Fibroblast of mammary gland (primary cell): Measurements from ENCODE around the gene FAM222B.

Experiments used
- DNase-seq: peaks from one replicate; pipeline ENCODE4 v3.0.0-alpha.2; 2010; ENCODE audit warnings: low read depth
- H3K4me3 ChIP-seq: 2 replicates; pipeline ENCODE4 v1.5.1; 2011; ENCODE audit warnings: low read depth, mild to moderate bottlenecking, low read length, moderate library complexity; ENCODE audit not compliant: control insufficient read depth
- CTCF ChIP-seq: conservative IDR thresholded peaks from 2 replicates; pipeline ENCODE4 v1.5.1; 2011; ENCODE audit warnings: low read depth, low read length, inconsistent platforms; ENCODE audit not compliant: control insufficient read depth, insufficient read depth

The FAM222B gene

DNA sequence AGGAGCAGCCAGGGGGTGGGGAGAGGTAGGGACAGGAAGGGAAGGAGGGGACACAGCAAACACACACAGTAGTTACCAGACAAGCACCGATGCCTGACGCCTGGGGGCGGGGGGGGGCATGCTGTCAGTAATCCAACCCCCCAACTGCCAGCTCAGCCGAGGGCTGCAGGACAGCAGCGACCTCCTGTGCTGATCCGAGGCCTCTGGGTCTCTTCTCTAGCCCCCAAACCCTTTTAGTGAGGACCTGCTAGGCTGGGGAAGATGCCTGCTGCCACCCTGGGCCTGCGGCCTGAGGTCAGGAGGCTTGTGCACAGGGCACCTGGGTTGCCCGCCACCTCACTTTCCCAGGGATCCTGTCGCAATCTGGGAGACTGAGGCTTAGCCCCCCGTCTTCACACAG is 43.4 kb upstream of the FAM222B start:
- no peak for TF ChIP-seq CTCF

GRCh38 chr17:28885363-28885762 is 42.8 kb upstream of the FAM222B start:
- DNase-seq = no peak
- no peak overlapping the region for H3K4me3 ChIP-seq
- TF ChIP-seq CTCF = no peak

More for the DNA sequence above, 43.4 kb upstream of the FAM222B start:
- no peak for DNase-seq
- H3K4me3 ChIP-seq = no peak overlapping the region

- TF ChIP-seq CTCF = no peak
- DNase-seq = no peak
- H3K4me3 ChIP-seq = no peak overlapping the region
Measured at GRCh38 chr17:28883967-28884702, 41.5 kb upstream of the FAM222B start.

- no peak for TF ChIP-seq CTCF
Measured at GRCh38 chr17:28882154-28882895, 39.7 kb upstream of the FAM222B start.

GRCh38 chr17:28881533-28882056 is 39.0 kb upstream of the FAM222B start:
- no peak for TF ChIP-seq CTCF
- no peak overlapping the region for H3K4me3 ChIP-seq
- DNase-seq = no peak

More at GRCh38 chr17:28882154-28882895, 39.7 kb upstream of the FAM222B start:
- no peak for DNase-seq
- no peak overlapping the region for H3K4me3 ChIP-seq

GRCh38 chr17:28880572-28880945 is 38.0 kb upstream of the FAM222B start:
- no peak overlapping the region for H3K4me3 ChIP-seq
- no peak for DNase-seq
- no peak for TF ChIP-seq CTCF
